Esophagus squamous epithelium (tissue), 4 donors: Measurements from ENCODE around the gene PPARG.

Experiments
- CTCF ChIP-seq, 6 experiments: fragments of 450-650 bp in 4 of 6; fragments of 200-600 bp in 2 of 6; sonication (generic) in 2 of 6; IDR thresholded peaks; one replicate each; pipeline ENCODE4 v1.5.1; 2016 to 2019; ENCODE audit warnings: antibody characterized with exemption in 6 of 6, mild to moderate bottlenecking in 4 of 6, moderate library complexity in 4 of 6
- POLR2A ChIP-seq, 4 donors: fragments of 450-650 bp; IDR thresholded peaks; one replicate each; pipeline ENCODE4 v1.6.1; 2017; ENCODE audit warnings: antibody characterized with exemption in 4 of 4, mild to moderate bottlenecking in 4 of 4, moderate library complexity in 3 of 4

- TF ChIP-seq CTCF (IDR thresholded peaks at IDR 0.05) = no peak
- no peak for TF ChIP-seq POLR2A (IDR thresholded peaks at IDR 0.05)
These were observed 41.5 kb upstream of the PPARG start for GRCh38 chr3:12247411-12247810.
